Measurements from ENCODE around the gene CASP8AP2. TPM values are rescaled to one million over a fixed set of nuclear protein-coding genes. Genes with fewer than 3 reads are reported as not detected.
"Not testable (repeated sequence)": the region's sequence is repeated elsewhere in the genome, so short reads cannot be mapped to it uniquely, and the experiment has no call there.

The CASP8AP2 gene
- polyA plus RNA-seq (ENCODE audit: insufficient read length in 3 of 3), result 10 to 100 TPM; 22.1 to 26.6 (median 23.3) TPM
- long read RNA-seq, donor 1, partial matches to known transcripts, result 0 of 5 reads
- long read RNA-seq, donor 1, other reads (novel, unspliced or antisense), result 0 of 5 reads
- long read RNA-seq, donor 2, partial matches to known transcripts, result 8 of 16 reads
- long read RNA-seq, donor 2, other reads (novel, unspliced or antisense), result 5 of 16 reads
- long read RNA-seq, donor 3, partial matches to known transcripts, result 22 of 26 reads
- long read RNA-seq, donor 3, other reads (novel, unspliced or antisense), result 0 of 26 reads
- long read RNA-seq, donor 4, partial matches to known transcripts, result 0 of 2 reads
- long read RNA-seq, donor 4, other reads (novel, unspliced or antisense), result 0 of 2 reads
- long read RNA-seq, donor 5, result 0 reads
- long read RNA-seq, donor 6, partial matches to known transcripts, result 0 of 4 reads
- long read RNA-seq, donor 6, other reads (novel, unspliced or antisense), result 0 of 4 reads
- long read RNA-seq, donor 7, partial matches to known transcripts, result 17 of 23 reads
- long read RNA-seq, donor 7, other reads (novel, unspliced or antisense), result 0 of 23 reads
- long read RNA-seq, donor 8, result 0 reads
- long read RNA-seq, donor 9, partial matches to known transcripts, result 17 of 20 reads
- long read RNA-seq, donor 9, other reads (novel, unspliced or antisense), result 0 of 20 reads
- long read RNA-seq, donor 10, partial matches to known transcripts, result 0 of 1 reads
- long read RNA-seq, donor 10, other reads (novel, unspliced or antisense), result 0 of 1 reads
- long read RNA-seq, donor 11, transcript CASP8AP2-202 (7 exons, 1,280 nt), result major isoform, 5 of 6 reads
- long read RNA-seq, donor 11, partial matches to known transcripts, result 0 of 6 reads
- long read RNA-seq, donor 11, other reads (novel, unspliced or antisense), result 0 of 6 reads
- long read RNA-seq, donor 12, partial matches to known transcripts, result 0 of 1 reads
- long read RNA-seq, donor 12, other reads (novel, unspliced or antisense), result 0 of 1 reads
- long read RNA-seq, donor 13, result 0 reads
- long read RNA-seq, donor 14, partial matches to known transcripts, result 0 of 3 reads
- long read RNA-seq, donor 14, other reads (novel, unspliced or antisense), result 0 of 3 reads
- long read RNA-seq, donor 15, partial matches to known transcripts, result 0 of 1 reads
- long read RNA-seq, donor 15, other reads (novel, unspliced or antisense), result 0 of 1 reads
- long read RNA-seq, donor 16, transcript CASP8AP2-206 (7 exons, 1,153 nt), result major isoform, 6 of 11 reads
- long read RNA-seq, donor 16, transcript CASP8AP2-202 (7 exons, 1,280 nt), result minor isoform, 5 of 11 reads
- long read RNA-seq, donor 16, partial matches to known transcripts, result 0 of 11 reads
- long read RNA-seq, donor 16, other reads (novel, unspliced or antisense), result 0 of 11 reads

- peak; percentile 94 to 100 (median 97) for DNase-seq (ENCODE audit: extremely low read depth in 1 of 11, low read depth in 9 of 11, low spot score in 4 of 11)
Measured at GRCh38 chr6:89829472-89830169, at the start of gene CASP8AP2. Gene CASP8AP2, plus strand, starts transcription at chr6:89829880.

- DNase-seq (ENCODE audit: extremely low read depth in 1 of 11, low read depth in 9 of 11, low spot score in 4 of 11), result no peak
Measured at GRCh38 chr6:89781070-89782034, 48.3 kb upstream of the CASP8AP2 start.

DNA sequence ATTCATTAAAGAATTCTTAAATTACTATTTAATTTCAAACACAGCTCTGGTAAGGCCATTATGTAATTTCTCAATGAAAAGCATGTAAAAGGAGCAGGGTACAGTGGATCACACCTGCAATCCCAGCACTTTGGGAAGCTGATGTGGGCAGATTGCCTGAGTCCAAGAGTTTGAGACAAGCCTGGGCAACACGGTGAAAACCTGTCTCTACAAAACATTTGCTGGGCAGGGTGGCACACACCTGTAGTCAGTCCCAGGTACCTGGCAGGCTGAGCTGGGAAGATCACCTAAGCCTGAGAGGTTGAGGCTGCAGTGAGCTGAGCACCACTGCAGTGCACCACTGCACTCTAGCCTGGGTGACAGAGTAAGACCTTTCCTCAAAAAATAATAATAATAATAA, 47.5 kb upstream of the CASP8AP2 start:
- DNase-seq (ENCODE audit: extremely low read depth in 1 of 11, low read depth in 9 of 11, low spot score in 4 of 11), result no peak

- DNase-seq (ENCODE audit: extremely low read depth in 1 of 11, low read depth in 9 of 11, low spot score in 4 of 11), result not testable (repeated sequence)
Measured at GRCh38 chr6:89783293-89783692, 46.4 kb upstream of the CASP8AP2 start.

GRCh38 chr6:89784838-89785237, 44.8 kb upstream of the CASP8AP2 start:
- no peak for DNase-seq (ENCODE audit: extremely low read depth in 1 of 11, low read depth in 9 of 11, low spot score in 4 of 11)

- DNase-seq (ENCODE audit: extremely low read depth in 1 of 11, low read depth in 9 of 11, low spot score in 4 of 11), result no peak
Measured at GRCh38 chr6:89786970-89787369, 42.7 kb upstream of the CASP8AP2 start.

GRCh38 chr6:89787660-89788328, 41.9 kb upstream of the CASP8AP2 start:
- DNase-seq (ENCODE audit: extremely low read depth in 1 of 11, low read depth in 9 of 11, low spot score in 4 of 11), result no peak

DNA sequence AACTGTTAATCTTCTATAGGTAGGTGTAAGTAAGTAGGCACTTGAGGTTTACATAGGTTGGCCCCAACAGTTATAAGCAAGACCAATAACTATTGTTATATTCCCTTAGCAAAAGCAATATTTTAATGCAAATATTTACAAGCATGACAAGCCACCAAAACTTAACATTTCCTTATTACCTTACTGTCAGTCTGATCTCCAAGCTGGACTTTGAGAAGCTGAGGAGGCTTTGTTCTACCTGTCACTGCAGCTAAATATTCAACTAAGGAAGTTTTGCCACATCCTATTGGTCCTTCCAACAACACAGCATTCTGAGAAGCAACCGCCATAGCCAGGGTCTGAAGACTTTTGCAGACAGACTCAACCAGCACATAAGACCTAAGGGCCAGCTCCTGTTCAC, 39.7 kb upstream of the CASP8AP2 start:
- DNase-seq (ENCODE audit: extremely low read depth in 1 of 11, low read depth in 9 of 11, low spot score in 4 of 11), result no peak

DNA sequence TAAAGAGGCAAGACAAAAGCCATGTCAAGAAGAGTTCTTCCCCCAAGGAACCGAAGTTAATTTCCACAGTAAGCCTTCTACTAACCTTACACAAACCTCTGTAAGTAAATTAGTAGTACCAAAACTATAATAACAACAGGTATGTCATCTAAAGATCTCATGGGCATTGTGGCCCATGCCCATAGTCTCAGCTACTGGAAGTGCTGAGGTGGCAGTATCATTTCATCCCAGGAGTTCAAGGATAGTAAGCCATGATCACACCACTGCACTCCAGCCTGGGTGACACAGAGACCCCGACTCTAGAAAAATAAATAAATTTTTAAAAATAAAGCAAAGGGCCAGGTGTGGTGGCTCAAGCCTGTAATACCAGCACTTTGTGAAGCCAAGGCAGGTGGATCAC, 39.3 kb upstream of the CASP8AP2 start:
- DNase-seq (ENCODE audit: extremely low read depth in 1 of 11, low read depth in 9 of 11, low spot score in 4 of 11), result no peak

DNA sequence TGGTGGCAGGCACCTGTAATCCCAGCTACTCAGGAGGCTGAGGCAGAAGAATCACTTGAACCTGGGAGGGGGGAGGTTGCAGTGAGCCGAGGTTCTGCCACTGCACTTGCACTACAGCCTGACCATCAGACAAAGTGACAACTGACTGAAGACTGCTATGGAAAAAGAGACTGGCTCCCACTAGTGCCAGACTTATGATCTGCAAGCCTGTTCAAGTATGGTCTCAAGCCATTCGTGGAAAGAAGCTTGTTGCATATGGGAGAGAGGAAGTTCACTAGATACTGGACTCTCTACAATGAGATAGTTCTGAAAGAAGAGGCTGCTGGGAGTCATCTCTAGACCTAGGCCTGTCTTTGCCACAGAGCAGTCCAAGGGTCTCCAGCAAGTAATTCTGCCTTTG, 36.8 kb upstream of the CASP8AP2 start:
- DNase-seq (ENCODE audit: extremely low read depth in 1 of 11, low read depth in 9 of 11, low spot score in 4 of 11), result peak in 4 of 11 donors; percentile 3 to 10 (median 6)

DNA sequence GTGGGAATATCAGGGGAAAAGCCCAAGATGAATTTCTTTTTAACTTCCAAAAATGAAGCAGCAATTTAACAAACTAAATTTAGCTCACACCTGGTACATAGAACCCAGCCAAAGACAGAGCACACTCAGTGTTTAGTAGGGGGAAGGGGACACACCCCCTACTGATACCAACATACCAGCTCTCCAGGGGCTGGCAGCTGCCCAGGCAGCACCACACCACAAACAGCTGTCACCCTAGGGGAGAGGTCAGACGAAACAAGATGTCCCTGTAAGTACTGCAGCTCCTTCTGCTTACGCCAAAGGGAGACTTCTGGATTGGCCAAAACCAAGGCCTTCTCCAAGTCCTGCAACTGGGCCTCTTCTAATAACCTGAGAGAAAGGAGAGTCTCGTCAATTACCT, 36.1 kb upstream of the CASP8AP2 start:
- DNase-seq (ENCODE audit: extremely low read depth in 1 of 11, low read depth in 9 of 11, low spot score in 4 of 11), result no peak

DNA sequence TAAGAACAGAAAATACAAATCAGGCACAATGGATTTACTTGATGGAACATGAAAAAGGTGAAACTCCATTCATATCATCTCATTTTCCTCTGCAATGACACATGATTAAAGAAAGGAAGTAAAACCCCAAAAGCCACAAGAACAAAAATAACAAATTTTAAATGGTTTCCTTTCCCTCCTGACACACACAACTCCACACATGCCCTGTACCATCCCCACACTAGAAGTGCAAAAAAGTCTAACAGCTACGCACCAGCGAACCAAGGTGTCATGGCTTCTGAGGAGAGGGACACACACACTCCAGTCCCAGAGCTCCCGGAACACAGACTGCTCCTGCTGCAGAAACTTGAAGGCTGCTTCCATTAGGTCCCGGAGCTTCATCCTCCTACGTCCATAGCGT, 35.4 kb upstream of the CASP8AP2 start:
- no peak for DNase-seq (ENCODE audit: extremely low read depth in 1 of 11, low read depth in 9 of 11, low spot score in 4 of 11)

- DNase-seq (ENCODE audit: extremely low read depth in 1 of 11, low read depth in 9 of 11, low spot score in 4 of 11), result no peak
Measured at GRCh38 chr6:89797317-89797716, 32.4 kb upstream of the CASP8AP2 start.

DNA sequence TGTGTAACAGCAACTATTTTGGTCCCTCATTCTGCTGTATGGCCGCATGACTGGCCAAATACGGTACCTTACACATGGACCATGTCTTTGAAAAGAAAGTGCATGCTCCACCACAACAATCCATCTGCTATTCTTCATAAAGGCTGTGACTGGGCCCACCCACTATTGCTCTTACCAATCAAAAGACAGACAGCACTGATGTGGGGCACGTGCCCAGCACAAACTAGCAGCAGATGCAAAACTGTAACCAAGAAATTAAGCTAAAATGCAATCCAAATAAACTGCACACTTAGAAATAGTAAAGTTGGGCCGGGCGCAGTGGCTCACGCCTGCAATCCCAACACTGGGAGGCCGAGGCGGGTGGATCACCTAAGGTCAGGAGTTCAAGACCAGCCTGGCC, 30.6 kb upstream of the CASP8AP2 start:
- DNase-seq (ENCODE audit: extremely low read depth in 1 of 11, low read depth in 9 of 11, low spot score in 4 of 11), result no peak

GRCh38 chr6:89799756-89800155, 29.9 kb upstream of the CASP8AP2 start:
- DNase-seq (ENCODE audit: extremely low read depth in 1 of 11, low read depth in 9 of 11, low spot score in 4 of 11), result no peak

- no peak for DNase-seq (ENCODE audit: extremely low read depth in 1 of 11, low read depth in 9 of 11, low spot score in 4 of 11)
Measured at GRCh38 chr6:89803271-89803670, 26.4 kb upstream of the CASP8AP2 start.

DNA sequence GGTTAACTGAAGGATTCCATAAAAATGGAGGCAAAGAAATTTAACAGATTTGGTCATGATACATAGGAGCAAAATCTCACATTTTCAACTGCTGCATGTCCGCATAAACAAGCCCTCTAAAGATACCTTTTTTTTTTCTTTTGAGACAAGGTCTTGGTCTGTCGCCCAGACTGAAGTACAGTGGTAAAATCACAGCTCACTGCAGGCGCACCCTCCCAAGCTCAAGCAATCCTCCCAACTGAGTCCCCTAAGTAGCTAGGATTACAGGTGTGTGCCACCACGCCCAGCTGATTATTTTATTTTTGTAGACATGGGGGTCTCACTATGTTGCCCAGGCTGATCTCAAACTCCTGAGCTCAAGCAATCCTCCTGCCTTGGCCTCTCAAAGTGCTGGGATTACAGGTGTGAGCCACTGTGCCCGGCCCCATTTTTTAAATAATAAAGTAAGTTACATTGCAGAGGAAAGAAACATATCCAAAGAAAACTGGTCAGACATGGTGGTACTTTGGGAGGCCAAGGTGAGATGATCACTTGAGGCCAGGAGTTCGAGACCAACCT, 23.8 kb upstream of the CASP8AP2 start:
- no peak for DNase-seq (ENCODE audit: extremely low read depth in 1 of 11, low read depth in 9 of 11, low spot score in 4 of 11)
